ENCODE results near the gene PPP1R12B. TPM values are rescaled to one million over a fixed set of nuclear protein-coding genes. Genes with fewer than 3 reads are reported as not detected.
"Not testable (repeated sequence)": the region's sequence is repeated elsewhere in the genome, so short reads cannot be mapped to it uniquely, and the experiment has no call there.

Gene PPP1R12B
- total and polyA plus RNA-seq, 2 donors (not counting 3 experiments of a cell fraction or from before 2014, with no cell fraction given): 8.4 to 11.5 TPM

- no peak for DNase-seq (ENCODE audit: low read depth, low spot score)
- H3K9me3 ChIP-seq (replicated peaks; ENCODE audit: control insufficient read depth, insufficient read depth, low read length): no peaks in the 10 kb centered on the region
- no peak for TF ChIP-seq JUN (IDR thresholded peaks at IDR 0.05; ENCODE audit: borderline replicate concordance, insufficient read depth, insufficient read length, low read depth)
- H3K4me2 ChIP-seq (ENCODE audit: insufficient read depth, low read length): no peak overlapping the region
- H3K36me3 ChIP-seq (ENCODE audit: control insufficient read depth in 2 of 2, extremely low read depth in 1 of 2, insufficient read depth in 2 of 2, low read length in 2 of 2): no peaks in the 10 kb centered on the region
- no peaks in the 10 kb centered on the region for H3K27me3 ChIP-seq (ENCODE audit: control insufficient read depth in 2 of 2, insufficient read depth in 2 of 2, low read length in 2 of 2)
- H3K79me2 ChIP-seq (ENCODE audit: control insufficient read depth, insufficient read depth, low read length): no peaks in the 10 kb centered on the region
- ChIA-PET POLR2A (no interaction called here), CTCF (no interaction called here)
- no peak overlapping the region for H3K4me3 ChIP-seq (replicated peaks in 1 of 3; ENCODE audit: insufficient read depth in 1 of 3, low read depth in 1 of 3, low read length in 3 of 3)
- no peak overlapping the region for H2AFZ ChIP-seq (ENCODE audit: low read depth, low read length)
- no peaks in the 10 kb centered on the region for H3K4me1 ChIP-seq (ENCODE audit: control insufficient read depth, extremely low read depth, insufficient read depth, low read length)
- no peaks in the 10 kb centered on the region for H4K20me1 ChIP-seq (replicated peaks; ENCODE audit: control insufficient read depth, extremely low read depth, insufficient read depth, low read length)
- H3K9me1 ChIP-seq (replicated peaks; ENCODE audit: control insufficient read depth, extremely low read depth, insufficient read depth, low read length): no peaks in the 10 kb centered on the region
- dilution Hi-C loops (cut with MboI; ENCODE audit: extremely low pct_ligation_motif_present, low sequenced_read_pairs): no loop called here
- no peak overlapping the region for H3K27ac ChIP-seq (ENCODE audit: insufficient read depth, low read depth, low read length)
- no peak for FAIRE-seq
- BruUV-seq (replicated peaks): no TSS peak
- no peak overlapping the region for H3K9ac ChIP-seq (replicated peaks; ENCODE audit: extremely low read depth, insufficient read depth, low read length)
- intact Hi-C loops (cut with micrococcal nuclease): no loop called here
Measured at GRCh38 chr1:202551683-202552082, 203.2 kb downstream of the PPP1R12B start.

- POLR2A ChIA-PET; intact Hi-C loops (cut with micrococcal nuclease); dilution Hi-C loops (cut with MboI; ENCODE audit: extremely low pct_ligation_motif_present, low sequenced_read_pairs); DNase-seq (ENCODE audit: low read depth, low spot score); H4K20me1 ChIP-seq (replicated peaks; ENCODE audit: control insufficient read depth, extremely low read depth, insufficient read depth, low read length); H3K27ac ChIP-seq (ENCODE audit: insufficient read depth, low read depth, low read length); H3K27me3 ChIP-seq (ENCODE audit: control insufficient read depth in 2 of 2, insufficient read depth in 2 of 2, low read length in 2 of 2); H3K9me1 ChIP-seq (replicated peaks; ENCODE audit: control insufficient read depth, extremely low read depth, insufficient read depth, low read length); FAIRE-seq; H3K9me3 ChIP-seq (replicated peaks; ENCODE audit: control insufficient read depth, insufficient read depth, low read length); H3K9ac ChIP-seq (replicated peaks; ENCODE audit: extremely low read depth, insufficient read depth, low read length); H2AFZ ChIP-seq (ENCODE audit: low read depth, low read length); H3K79me2 ChIP-seq (ENCODE audit: control insufficient read depth, insufficient read depth, low read length); H3K36me3 ChIP-seq (ENCODE audit: control insufficient read depth in 2 of 2, extremely low read depth in 1 of 2, insufficient read depth in 2 of 2, low read length in 2 of 2); CTCF ChIA-PET; H3K4me3 ChIP-seq (replicated peaks in 1 of 3; ENCODE audit: insufficient read depth in 1 of 3, low read depth in 1 of 3, low read length in 3 of 3); BruUV-seq (replicated peaks); H3K4me2 ChIP-seq (ENCODE audit: insufficient read depth, low read length); H3K4me1 ChIP-seq (ENCODE audit: control insufficient read depth, extremely low read depth, insufficient read depth, low read length): not testable (repeated sequence)
Measured at GRCh38 chr1:202552615-202553014, 204.1 kb downstream of the PPP1R12B start.

- not testable (repeated sequence) for BruUV-seq (replicated peaks)
Measured at GRCh38 chr1:202553078-202553477, 204.6 kb downstream of the PPP1R12B start.

More at GRCh38 chr1:202553078-202553477, 204.6 kb downstream of the PPP1R12B start:
- H2AFZ ChIP-seq (ENCODE audit: low read depth, low read length); H3K9me3 ChIP-seq (replicated peaks; ENCODE audit: control insufficient read depth, insufficient read depth, low read length); H3K4me1 ChIP-seq (ENCODE audit: control insufficient read depth, extremely low read depth, insufficient read depth, low read length); CTCF ChIA-PET; dilution Hi-C loops (cut with MboI; ENCODE audit: extremely low pct_ligation_motif_present, low sequenced_read_pairs); H3K9me1 ChIP-seq (replicated peaks; ENCODE audit: control insufficient read depth, extremely low read depth, insufficient read depth, low read length); H4K20me1 ChIP-seq (replicated peaks; ENCODE audit: control insufficient read depth, extremely low read depth, insufficient read depth, low read length); DNase-seq (ENCODE audit: low read depth, low spot score); H3K27ac ChIP-seq (ENCODE audit: insufficient read depth, low read depth, low read length); POLR2A ChIA-PET; H3K9ac ChIP-seq (replicated peaks; ENCODE audit: extremely low read depth, insufficient read depth, low read length); H3K4me2 ChIP-seq (ENCODE audit: insufficient read depth, low read length); intact Hi-C loops (cut with micrococcal nuclease); H3K79me2 ChIP-seq (ENCODE audit: control insufficient read depth, insufficient read depth, low read length); H3K36me3 ChIP-seq (ENCODE audit: control insufficient read depth in 2 of 2, extremely low read depth in 1 of 2, insufficient read depth in 2 of 2, low read length in 2 of 2); FAIRE-seq; H3K4me3 ChIP-seq (replicated peaks in 1 of 3; ENCODE audit: insufficient read depth in 1 of 3, low read depth in 1 of 3, low read length in 3 of 3); H3K27me3 ChIP-seq (ENCODE audit: control insufficient read depth in 2 of 2, insufficient read depth in 2 of 2, low read length in 2 of 2): not testable (repeated sequence)
